Stimulated activated CD8-positive, alpha-beta memory T cell treated with anti-CD3 and anti-CD28 coated beads, Interleukin-4, amount 100 ng/mL, for 48 hours (primary cell): ENCODE data around the gene ARL2BP.
A peak's percentile ranks its signal among the peaks of the same experiment; 100 is the strongest.
"Not testable (repeated sequence)": the region's sequence is repeated elsewhere in the genome, so short reads cannot be mapped to it uniquely, and the experiment has no call there.

Experiments used
- DNase-seq: peaks from one replicate; pipeline ENCODE4 v3.0.0-alpha.2; 2020

Gene ARL2BP

GRCh38 chr16:57244767-57245471, at the start of gene ARL2BP:
Gene ARL2BP, plus strand, starts transcription at chr16:57245259. Its CDS starts 109 bp downstream, at chr16:57245368.
- peak; percentile 98 for DNase-seq

GRCh38 chr16:57196286-57196685, 48.8 kb upstream of the ARL2BP start:
- DNase-seq, result no peak

GRCh38 chr16:57196753-57197152, 48.3 kb upstream of the ARL2BP start:
- no peak for DNase-seq

- DNase-seq, result not testable (repeated sequence)
These were observed 44.7 kb upstream of the ARL2BP start for GRCh38 chr16:57200321-57200720.

- DNase-seq, result not testable (repeated sequence)
These were observed 44.1 kb upstream of the ARL2BP start for GRCh38 chr16:57200926-57201325.

- no peak for DNase-seq
These were observed 42.8 kb upstream of the ARL2BP start for GRCh38 chr16:57202095-57202886.

- no peak for DNase-seq
These were observed 41.6 kb upstream of the ARL2BP start for GRCh38 chr16:57203451-57203850.

GRCh38 chr16:57204675-57205074, 40.4 kb upstream of the ARL2BP start:
- no peak for DNase-seq

GRCh38 chr16:57208926-57209325, 36.1 kb upstream of the ARL2BP start:
- DNase-seq, result no peak

- no peak for DNase-seq
These were observed 35.3 kb upstream of the ARL2BP start for GRCh38 chr16:57209780-57210179.

- no peak for DNase-seq
These were observed 31.6 kb upstream of the ARL2BP start for GRCh38 chr16:57213462-57213861.

GRCh38 chr16:57216968-57217367, 28.1 kb upstream of the ARL2BP start:
- no peak for DNase-seq

GRCh38 chr16:57223057-57223456, 22.0 kb upstream of the ARL2BP start:
- no peak for DNase-seq

- DNase-seq, result no peak
These were observed 20.3 kb upstream of the ARL2BP start for GRCh38 chr16:57224651-57225335.

GRCh38 chr16:57225978-57226377, 19.1 kb upstream of the ARL2BP start:
- no peak for DNase-seq

GRCh38 chr16:57226701-57227621, 18.1 kb upstream of the ARL2BP start:
- no peak for DNase-seq

GRCh38 chr16:57229079-57229478, 16.0 kb upstream of the ARL2BP start:
- DNase-seq, result no peak

GRCh38 chr16:57231821-57232350, 13.2 kb upstream of the ARL2BP start:
- no peak for DNase-seq

- DNase-seq, result no peak
These were observed 10.9 kb upstream of the ARL2BP start for GRCh38 chr16:57233944-57234706.

GRCh38 chr16:57234707-57235092, 10.4 kb upstream of the ARL2BP start:
- DNase-seq, result no peak
